ENCODE measurements around the gene PARD3.

Gene PARD3

GRCh38 chr10:34251177-34251576 is 563.9 kb downstream of the PARD3 start:
- no peak overlapping the region for H2AFZ ChIP-seq (ENCODE audit: low read length, unreplicated experiment)
- H3K36me3 ChIP-seq (ENCODE audit: insufficient read depth, low read length), result no peaks in the 10 kb centered on the region
- H3K27me3 ChIP-seq (ENCODE audit: insufficient read depth, low read length), result no peaks in the 10 kb centered on the region
- H3K4me3 ChIP-seq (ENCODE audit: low read depth, low read length), result no peak overlapping the region
- no peaks in the 10 kb centered on the region for H3K79me2 ChIP-seq (ENCODE audit: control insufficient read depth, insufficient read depth, low read length, unreplicated experiment)
- no peak overlapping the region for H3K27ac ChIP-seq (ENCODE audit: low read depth, low read length)
- H3K4me1 ChIP-seq (ENCODE audit: control insufficient read depth, insufficient read depth, low read length, unreplicated experiment), result peaks cover 11% of the 10 kb centered on the region

- H2AFZ ChIP-seq (ENCODE audit: low read length, unreplicated experiment), result no peak overlapping the region
- no peak overlapping the region for H3K4me3 ChIP-seq (ENCODE audit: low read depth, low read length)
- H3K36me3 ChIP-seq (ENCODE audit: insufficient read depth, low read length), result no peaks in the 10 kb centered on the region
- H3K27me3 ChIP-seq (ENCODE audit: insufficient read depth, low read length), result no peaks in the 10 kb centered on the region
- peaks cover 11% of the 10 kb centered on the region for H3K4me1 ChIP-seq (ENCODE audit: control insufficient read depth, insufficient read depth, low read length, unreplicated experiment)
- no peaks in the 10 kb centered on the region for H3K79me2 ChIP-seq (ENCODE audit: control insufficient read depth, insufficient read depth, low read length, unreplicated experiment)
- no peak overlapping the region for H3K27ac ChIP-seq (ENCODE audit: low read depth, low read length)
Measured at GRCh38 chr10:34250722-34251121, 564.4 kb downstream of the PARD3 start.

- Histone ChIP-seq H3K4me3 (ENCODE audit: low read depth, low read length) (no peak overlapping the region), H3K36me3 (ENCODE audit: insufficient read depth, low read length) (no peaks in the 10 kb centered on the region), H3K4me1 (ENCODE audit: control insufficient read depth, insufficient read depth, low read length, unreplicated experiment) (peaks cover 3% of the 10 kb centered on the region)
Measured at GRCh38 chr10:34249634-34250033, 565.5 kb downstream of the PARD3 start.

GRCh38 chr10:34247560-34247959 is 567.5 kb downstream of the PARD3 start:
- Histone ChIP-seq H3K27ac (ENCODE audit: low read depth, low read length) (no peak overlapping the region), H3K4me1 (ENCODE audit: control insufficient read depth, insufficient read depth, low read length, unreplicated experiment) (no peaks in the 10 kb centered on the region), H3K4me3 (ENCODE audit: low read depth, low read length) (no peak overlapping the region), H3K27me3 (ENCODE audit: insufficient read depth, low read length) (no peaks in the 10 kb centered on the region), H2AFZ (ENCODE audit: low read length, unreplicated experiment) (no peak overlapping the region), H3K79me2 (ENCODE audit: control insufficient read depth, insufficient read depth, low read length, unreplicated experiment) (no peaks in the 10 kb centered on the region), H3K36me3 (ENCODE audit: insufficient read depth, low read length) (no peaks in the 10 kb centered on the region)

More at GRCh38 chr10:34249634-34250033, 565.5 kb downstream of the PARD3 start:
- no peaks in the 10 kb centered on the region for H3K79me2 ChIP-seq (ENCODE audit: control insufficient read depth, insufficient read depth, low read length, unreplicated experiment)
- H3K27ac ChIP-seq (ENCODE audit: low read depth, low read length), result no peak overlapping the region
- no peak overlapping the region for H2AFZ ChIP-seq (ENCODE audit: low read length, unreplicated experiment)
- H3K27me3 ChIP-seq (ENCODE audit: insufficient read depth, low read length), result no peaks in the 10 kb centered on the region

GRCh38 chr10:34244756-34245484 is 570.2 kb downstream of the PARD3 start:
- H3K27me3 ChIP-seq (ENCODE audit: insufficient read depth, low read length), result no peaks in the 10 kb centered on the region
- no peaks in the 10 kb centered on the region for H3K79me2 ChIP-seq (ENCODE audit: control insufficient read depth, insufficient read depth, low read length, unreplicated experiment)
- H2AFZ ChIP-seq (ENCODE audit: low read length, unreplicated experiment), result no peak overlapping the region
- no peak overlapping the region for H3K4me3 ChIP-seq (ENCODE audit: low read depth, low read length)
- no peaks in the 10 kb centered on the region for H3K36me3 ChIP-seq (ENCODE audit: insufficient read depth, low read length)
- no peaks in the 10 kb centered on the region for H3K4me1 ChIP-seq (ENCODE audit: control insufficient read depth, insufficient read depth, low read length, unreplicated experiment)
- H3K27ac ChIP-seq (ENCODE audit: low read depth, low read length), result no peak overlapping the region

GRCh38 chr10:34241226-34242000 is 573.7 kb downstream of the PARD3 start:
- Histone ChIP-seq H3K27ac (ENCODE audit: low read depth, low read length) (no peak overlapping the region), H3K27me3 (ENCODE audit: insufficient read depth, low read length) (no peaks in the 10 kb centered on the region), H2AFZ (ENCODE audit: low read length, unreplicated experiment) (no peak overlapping the region), H3K36me3 (ENCODE audit: insufficient read depth, low read length) (no peaks in the 10 kb centered on the region), H3K79me2 (ENCODE audit: control insufficient read depth, insufficient read depth, low read length, unreplicated experiment) (no peaks in the 10 kb centered on the region), H3K4me1 (ENCODE audit: control insufficient read depth, insufficient read depth, low read length, unreplicated experiment) (no peaks in the 10 kb centered on the region), H3K4me3 (ENCODE audit: low read depth, low read length) (no peak overlapping the region)

- Histone ChIP-seq H3K27me3 (ENCODE audit: insufficient read depth, low read length) (no peaks in the 10 kb centered on the region), H2AFZ (ENCODE audit: low read length, unreplicated experiment) (no peak overlapping the region), H3K4me3 (ENCODE audit: low read depth, low read length) (no peak overlapping the region), H3K27ac (ENCODE audit: low read depth, low read length) (no peak overlapping the region), H3K79me2 (ENCODE audit: control insufficient read depth, insufficient read depth, low read length, unreplicated experiment) (no peaks in the 10 kb centered on the region), H3K4me1 (ENCODE audit: control insufficient read depth, insufficient read depth, low read length, unreplicated experiment) (no peaks in the 10 kb centered on the region), H3K36me3 (ENCODE audit: insufficient read depth, low read length) (no peaks in the 10 kb centered on the region)
Measured at GRCh38 chr10:34240039-34240438, 575.1 kb downstream of the PARD3 start.

- Histone ChIP-seq H2AFZ (ENCODE audit: low read length, unreplicated experiment) (no peak overlapping the region), H3K79me2 (ENCODE audit: control insufficient read depth, insufficient read depth, low read length, unreplicated experiment) (no peaks in the 10 kb centered on the region), H3K27me3 (ENCODE audit: insufficient read depth, low read length) (no peaks in the 10 kb centered on the region), H3K4me3 (ENCODE audit: low read depth, low read length) (no peak overlapping the region), H3K27ac (ENCODE audit: low read depth, low read length) (no peak overlapping the region), H3K4me1 (ENCODE audit: control insufficient read depth, insufficient read depth, low read length, unreplicated experiment) (no peaks in the 10 kb centered on the region), H3K36me3 (ENCODE audit: insufficient read depth, low read length) (no peaks in the 10 kb centered on the region)
Measured at GRCh38 chr10:34237898-34238455, 577.1 kb downstream of the PARD3 start.

- Histone ChIP-seq H3K36me3 (ENCODE audit: insufficient read depth, low read length) (no peaks in the 10 kb centered on the region), H3K27me3 (ENCODE audit: insufficient read depth, low read length) (no peaks in the 10 kb centered on the region), H3K4me3 (ENCODE audit: low read depth, low read length) (no peak overlapping the region), H3K79me2 (ENCODE audit: control insufficient read depth, insufficient read depth, low read length, unreplicated experiment) (no peaks in the 10 kb centered on the region), H3K4me1 (ENCODE audit: control insufficient read depth, insufficient read depth, low read length, unreplicated experiment) (no peaks in the 10 kb centered on the region), H3K27ac (ENCODE audit: low read depth, low read length) (no peak overlapping the region), H2AFZ (ENCODE audit: low read length, unreplicated experiment) (no peak overlapping the region)
Measured at GRCh38 chr10:34236931-34237330, 578.2 kb downstream of the PARD3 start.

GRCh38 chr10:34235164-34235832 is 579.8 kb downstream of the PARD3 start:
- Histone ChIP-seq H2AFZ (ENCODE audit: low read length, unreplicated experiment) (no peak overlapping the region), H3K79me2 (ENCODE audit: control insufficient read depth, insufficient read depth, low read length, unreplicated experiment) (no peaks in the 10 kb centered on the region)

More at GRCh38 chr10:34235164-34235832, 579.8 kb downstream of the PARD3 start:
- no peak overlapping the region for H3K4me3 ChIP-seq (ENCODE audit: low read depth, low read length)
- H3K36me3 ChIP-seq (ENCODE audit: insufficient read depth, low read length), result no peaks in the 10 kb centered on the region
- H3K27ac ChIP-seq (ENCODE audit: low read depth, low read length), result no peak overlapping the region
- H3K27me3 ChIP-seq (ENCODE audit: insufficient read depth, low read length), result no peaks in the 10 kb centered on the region
- no peaks in the 10 kb centered on the region for H3K4me1 ChIP-seq (ENCODE audit: control insufficient read depth, insufficient read depth, low read length, unreplicated experiment)
